Measurements from ENCODE around the gene RCL1.

Gene RCL1

GRCh38 chr9:4831944-4832343 lies 39.2 kb downstream of the RCL1 start:
- H2AFZ ChIP-seq (ENCODE audit: low read depth, low read length): no peak overlapping the region
- peaks cover 9% of the 10 kb centered on the region for H3K36me3 ChIP-seq (replicated peaks; ENCODE audit: low read depth, low read length)
- 0 out of 2 replicates have a peak, but pooled peaks cover 11% of the 10 kb centered on the region for H4K20me1 ChIP-seq (ENCODE audit: insufficient read depth, low read length)
- H3K9ac ChIP-seq (ENCODE audit: low read length): no peak overlapping the region
- H3K4me3 ChIP-seq (ENCODE audit: low read length): no peak overlapping the region
- H3K27me3 ChIP-seq (ENCODE audit: low read depth, low read length): no peaks in the 10 kb centered on the region
- no peak overlapping the region for H3K27ac ChIP-seq (ENCODE audit: low read length)
- TF ChIP-seq CTCF (IDR thresholded peaks at IDR 0.05; ENCODE audit: low read depth, low read length) (no peak), EZH2phosphoT487 (IDR thresholded peaks at IDR 0.05; ENCODE audit: low read depth) (no peak)
- H3K79me2 ChIP-seq (ENCODE audit: low read length): peaks cover 17% of the 10 kb centered on the region
- H3K9me3 ChIP-seq (ENCODE audit: insufficient read depth, low read length): no peaks in the 10 kb centered on the region
- no peaks in the 10 kb centered on the region for H3K4me1 ChIP-seq (ENCODE audit: low read length)
- no peak overlapping the region for H3K4me2 ChIP-seq (ENCODE audit: low read length)

DNA sequence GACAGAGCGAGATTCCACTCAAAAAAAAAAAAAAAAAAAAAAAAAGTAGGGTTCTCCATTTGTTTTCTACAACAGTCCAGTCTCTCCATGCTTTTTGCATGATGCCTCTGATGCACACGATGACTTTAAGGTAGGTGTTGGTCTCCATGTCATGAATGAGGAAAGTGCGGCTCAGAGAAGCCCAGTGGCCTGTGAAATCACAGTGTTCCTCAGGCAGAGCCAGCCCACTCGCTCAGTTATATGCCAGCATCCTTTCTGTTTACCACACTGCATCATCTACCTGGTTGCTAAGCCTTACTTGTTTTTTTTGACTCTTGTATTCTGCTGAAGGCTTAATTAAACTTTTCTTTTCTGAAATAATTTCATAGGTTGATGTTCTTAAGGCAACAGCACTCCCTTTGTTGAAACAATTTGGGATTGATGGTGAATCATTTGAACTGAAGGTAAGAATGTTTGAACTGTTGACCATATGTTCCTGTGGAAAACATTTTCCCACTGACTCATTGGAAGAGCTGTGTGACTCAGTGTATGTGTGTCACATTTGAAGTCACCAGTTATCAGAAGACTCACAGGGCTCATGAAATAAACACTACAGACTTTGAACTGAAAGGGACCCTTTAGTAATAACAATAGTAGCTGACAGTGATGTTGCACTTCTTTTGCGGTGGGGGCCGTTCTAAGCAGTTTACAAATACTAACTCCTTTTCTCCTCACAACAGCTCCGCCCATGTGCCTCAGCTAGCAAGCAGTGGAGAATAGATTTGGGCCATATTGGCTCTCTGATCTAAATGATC lies 40.2 kb downstream of the RCL1 start:
- TF ChIP-seq EZH2phosphoT487 (IDR thresholded peaks at IDR 0.05; ENCODE audit: low read depth) (no peak), CTCF (IDR thresholded peaks at IDR 0.05; ENCODE audit: low read depth, low read length) (no peak)
- Histone ChIP-seq H3K9me3 (ENCODE audit: insufficient read depth, low read length) (no peaks in the 10 kb centered on the region), H3K9ac (ENCODE audit: low read length) (no peak overlapping the region), H3K27ac (ENCODE audit: low read length) (no peak overlapping the region), H3K4me2 (ENCODE audit: low read length) (no peak overlapping the region), H4K20me1 (ENCODE audit: insufficient read depth, low read length) (0 out of 2 replicates have a peak, but pooled peaks cover 11% of the 10 kb centered on the region), H3K79me2 (ENCODE audit: low read length) (peaks cover 13% of the 10 kb centered on the region), H3K36me3 (replicated peaks; ENCODE audit: low read depth, low read length) (peaks cover 5% of the 10 kb centered on the region), H3K4me3 (ENCODE audit: low read length) (no peak overlapping the region), H3K4me1 (ENCODE audit: low read length) (no peaks in the 10 kb centered on the region), H2AFZ (ENCODE audit: low read depth, low read length) (no peak overlapping the region), H3K27me3 (ENCODE audit: low read depth, low read length) (no peaks in the 10 kb centered on the region)

GRCh38 chr9:4833781-4834560 lies 41.2 kb downstream of the RCL1 start:
- Histone ChIP-seq H3K36me3 (replicated peaks; ENCODE audit: low read depth, low read length) (peaks cover 5% of the 10 kb centered on the region), H3K79me2 (ENCODE audit: low read length) (peaks cover 9% of the 10 kb centered on the region), H3K9ac (ENCODE audit: low read length) (no peak overlapping the region), H3K4me1 (ENCODE audit: low read length) (no peaks in the 10 kb centered on the region), H4K20me1 (ENCODE audit: insufficient read depth, low read length) (0 out of 2 replicates have a peak, but pooled peaks cover 11% of the 10 kb centered on the region), H3K9me3 (ENCODE audit: insufficient read depth, low read length) (no peaks in the 10 kb centered on the region), H3K4me2 (ENCODE audit: low read length) (no peak overlapping the region), H3K4me3 (ENCODE audit: low read length) (no peak overlapping the region), H3K27me3 (ENCODE audit: low read depth, low read length) (no peaks in the 10 kb centered on the region), H2AFZ (ENCODE audit: low read depth, low read length) (no peak overlapping the region), H3K27ac (ENCODE audit: low read length) (no peak overlapping the region)
- TF ChIP-seq EZH2phosphoT487 (IDR thresholded peaks at IDR 0.05; ENCODE audit: low read depth): no peak
- TF ChIP-seq CTCF (IDR thresholded peaks at IDR 0.05; ENCODE audit: low read depth, low read length): no peak

- 0 out of 2 replicates have a peak, but pooled peaks cover 12% of the 10 kb centered on the region for H4K20me1 ChIP-seq (ENCODE audit: insufficient read depth, low read length)
- H3K9ac ChIP-seq (ENCODE audit: low read length): no peak overlapping the region
- H3K27ac ChIP-seq (ENCODE audit: low read length): no peak overlapping the region
- TF ChIP-seq EZH2phosphoT487 (IDR thresholded peaks at IDR 0.05; ENCODE audit: low read depth): no peak
- TF ChIP-seq CTCF (IDR thresholded peaks at IDR 0.05; ENCODE audit: low read depth, low read length): no peak
- peaks cover 13% of the 10 kb centered on the region for H3K36me3 ChIP-seq (replicated peaks; ENCODE audit: low read depth, low read length)
- H3K79me2 ChIP-seq (ENCODE audit: low read length): no peaks in the 10 kb centered on the region
- H3K4me2 ChIP-seq (ENCODE audit: low read length): no peak overlapping the region
- H3K27me3 ChIP-seq (ENCODE audit: low read depth, low read length): no peaks in the 10 kb centered on the region
- H2AFZ ChIP-seq (ENCODE audit: low read depth, low read length): no peak overlapping the region
- H3K4me1 ChIP-seq (ENCODE audit: low read length): no peaks in the 10 kb centered on the region
- H3K4me3 ChIP-seq (ENCODE audit: low read length): no peak overlapping the region
- no peaks in the 10 kb centered on the region for H3K9me3 ChIP-seq (ENCODE audit: insufficient read depth, low read length)
These were observed 43.9 kb downstream of the RCL1 start for GRCh38 chr9:4836676-4837075.
